SIG-M5 (cell line): ENCODE results near the gene LHX2.

ENCODE experiments used
- DNase-seq: peaks from one replicate; lab custom pipeline; 2025; lab: John Stamatoyannopoulos, UW

LHX2 gene

GRCh38 chr9:124060844-124061605 is 49.5 kb downstream of the LHX2 start:
- DNase-seq, result no peak

- DNase-seq, result no peak
Observed at GRCh38 chr9:124062172-124062571, 50.6 kb downstream of the LHX2 start.

- no peak for DNase-seq
Observed at GRCh38 chr9:124066783-124067577, 55.4 kb downstream of the LHX2 start.

DNA sequence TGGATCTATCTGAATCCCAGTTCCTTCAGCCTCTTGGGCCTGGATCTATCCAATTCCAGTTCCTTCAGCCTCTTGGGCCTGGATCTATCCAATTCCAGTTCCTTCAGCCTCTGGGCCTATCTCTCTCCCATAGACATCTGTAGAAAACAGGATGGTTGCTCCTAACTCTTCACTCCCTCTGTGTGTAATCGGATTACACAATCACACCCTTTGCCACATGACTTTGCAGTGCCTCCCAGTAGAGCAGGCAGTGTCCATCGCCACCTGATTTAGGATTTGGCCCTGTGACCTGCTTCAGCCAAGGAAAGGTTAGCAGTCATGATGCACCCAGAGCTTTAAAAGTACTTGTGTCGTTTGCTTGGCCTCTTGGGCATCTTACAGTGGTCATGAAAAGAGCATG is 56.7 kb downstream of the LHX2 start:
- DNase-seq, result no peak

- no peak for DNase-seq
Observed at GRCh38 chr9:124074746-124075145, 63.2 kb downstream of the LHX2 start.

- no peak for DNase-seq
Observed at GRCh38 chr9:124075761-124076160, 64.2 kb downstream of the LHX2 start.

DNA sequence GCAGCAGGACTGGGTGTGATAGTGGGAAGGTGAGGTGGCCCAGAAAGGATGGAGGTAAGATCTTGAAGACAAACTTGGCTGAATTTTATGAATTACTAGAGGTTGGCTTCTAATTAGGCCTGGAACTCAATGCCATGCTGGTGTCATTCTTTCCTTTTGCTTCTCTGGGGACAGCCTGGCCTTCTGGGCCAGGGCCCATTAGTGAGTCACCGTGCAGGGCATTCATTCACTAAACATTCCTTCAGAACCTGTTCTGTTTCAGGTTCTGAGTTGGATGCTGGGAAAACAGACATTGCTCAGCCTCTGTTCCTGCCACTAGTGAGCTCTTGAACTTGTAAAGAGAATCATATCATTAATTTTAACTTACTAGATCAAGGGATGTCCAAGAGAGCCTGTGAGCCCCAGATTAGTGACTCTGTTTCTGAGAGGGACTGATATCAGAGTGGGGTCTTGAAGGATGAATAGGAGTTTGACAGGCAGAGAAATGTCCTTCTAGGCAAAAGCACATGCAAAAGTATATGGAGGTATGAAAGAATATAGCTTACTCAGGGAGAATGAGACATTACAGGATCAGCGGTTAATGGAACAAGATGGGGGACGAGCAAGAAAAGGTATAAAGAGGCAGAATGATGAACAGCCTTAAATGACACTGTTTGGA is 66.5 kb downstream of the LHX2 start:
- no peak for DNase-seq

DNA sequence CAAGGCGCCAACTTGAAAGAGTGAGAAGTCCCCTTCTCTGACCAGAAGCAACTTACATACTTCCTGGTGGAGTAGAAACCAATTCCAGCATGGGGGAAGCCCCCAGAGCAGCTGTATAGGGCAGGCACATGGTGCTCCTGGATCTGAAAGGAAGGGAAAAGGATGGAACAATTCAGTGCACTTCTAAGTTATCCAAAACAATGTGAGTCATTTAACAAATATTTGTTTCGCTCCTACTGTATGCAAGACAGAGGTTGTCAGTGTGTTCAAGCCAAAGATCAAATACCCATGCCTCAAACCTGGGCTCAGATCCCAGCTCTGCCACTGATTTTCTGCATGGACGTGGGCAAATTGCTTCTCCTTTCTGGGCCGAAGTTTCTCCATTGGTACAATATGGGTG is 67.1 kb downstream of the LHX2 start:
- no peak for DNase-seq

GRCh38 chr9:124079176-124079925 is 67.8 kb downstream of the LHX2 start:
- no peak for DNase-seq

- DNase-seq, result no peak
Observed at GRCh38 chr9:124082622-124083021, 71.1 kb downstream of the LHX2 start.
